Mesendoderm (in vitro differentiated cells): ENCODE measurements around the gene DNAJC27.

Source experiments
- DNase-seq: peaks from one replicate; pipeline ENCODE4 v3.0.0; 2013
- H2AK5ac ChIP-seq: 2 replicates; pipeline ENCODE4 v1.6.1; 2013; ENCODE audit warnings: low read length, inconsistent platforms
- H2BK120ac ChIP-seq: 2 replicates; pipeline ENCODE4 v1.6.1; 2013; ENCODE audit warnings: low read depth, mild to moderate bottlenecking, low read length, moderate library complexity, mixed read lengths
- H2BK15ac ChIP-seq: replicated peaks from 2 replicates; pipeline ENCODE4 v1.6.1; 2013; ENCODE audit warnings: low read depth, mild to moderate bottlenecking, moderate library complexity
- H2BK5ac ChIP-seq: 2 replicates; pipeline ENCODE4 v1.6.1; 2013; ENCODE audit warnings: low read length, inconsistent platforms
- H3K18ac ChIP-seq: 2 replicates; pipeline ENCODE4 v1.6.1; 2013; ENCODE audit warnings: mild to moderate bottlenecking, low read length, mixed read lengths
- H3K23ac ChIP-seq: one replicate; pipeline ENCODE4 v1.6.1; 2013; ENCODE audit warnings: low read length
- H3K27ac ChIP-seq: 2 replicates; pipeline ENCODE4 v1.5.1; 2013; ENCODE audit warnings: low read depth, mild to moderate bottlenecking, inconsistent platforms, low read length, moderate library complexity
- H3K27me3 ChIP-seq: 2 replicates; pipeline ENCODE4 v1.6.1; 2013; ENCODE audit warnings: low read length, control low read depth, mild to moderate bottlenecking, inconsistent platforms; ENCODE audit not compliant: insufficient read depth, poor library complexity
- H3K36me3 ChIP-seq: 2 replicates; pipeline ENCODE4 v1.6.1; 2013; ENCODE audit warnings: low read length, inconsistent platforms; ENCODE audit not compliant: control insufficient read depth, insufficient read depth
- H3K4ac ChIP-seq: one replicate; pipeline ENCODE4 v1.6.1; 2013; ENCODE audit warnings: low read depth, mild to moderate bottlenecking, low read length, moderate library complexity
- H3K4me1 ChIP-seq: 2 replicates; pipeline ENCODE4 v1.6.1; 2013; ENCODE audit warnings: low read depth, low read length, inconsistent platforms; ENCODE audit not compliant: control insufficient read depth
- H3K4me2 ChIP-seq: 2 replicates; pipeline ENCODE4 v1.6.1; 2013; ENCODE audit warnings: low read length
- H3K4me3 ChIP-seq: 2 replicates; pipeline ENCODE4 v1.5.1; 2013; ENCODE audit warnings: mild to moderate bottlenecking, low read length
- H3K56ac ChIP-seq: one replicate; pipeline ENCODE4 v1.6.1; 2013; ENCODE audit warnings: low read length
- H3K79me1 ChIP-seq: 2 replicates; pipeline ENCODE4 v1.6.1; 2013; ENCODE audit warnings: low read length, inconsistent platforms
- H3K79me2 ChIP-seq: 2 replicates; pipeline ENCODE4 v1.6.1; 2013; ENCODE audit warnings: mild to moderate bottlenecking, low read length; ENCODE audit not compliant: control insufficient read depth, insufficient read depth
- H3K9ac ChIP-seq: 2 replicates; pipeline ENCODE4 v1.6.1; 2013; ENCODE audit warnings: low read length, inconsistent platforms
- H4K5ac ChIP-seq: one replicate; pipeline ENCODE4 v1.6.1; 2013; ENCODE audit warnings: low read length
- H4K8ac ChIP-seq: one replicate; pipeline ENCODE4 v1.6.1; 2013; ENCODE audit warnings: low read depth, mild to moderate bottlenecking, control low read depth, low read length, moderate library complexity
- WGBS: extraction: QIAGEN DNeasy Blood & Tissue Kit; methylation state at CpG from one replicate; pipeline ENCODE4 v1.1.7; 2013; ENCODE audit warnings: low lambda C conversion rate, missing lambda C conversion rate; ENCODE audit not compliant: insufficient coverage; ENCODE audit errors: extremely low coverage; 5-methylcytosine and 5-hydroxymethylcytosine counted together

DNAJC27 gene

DNA sequence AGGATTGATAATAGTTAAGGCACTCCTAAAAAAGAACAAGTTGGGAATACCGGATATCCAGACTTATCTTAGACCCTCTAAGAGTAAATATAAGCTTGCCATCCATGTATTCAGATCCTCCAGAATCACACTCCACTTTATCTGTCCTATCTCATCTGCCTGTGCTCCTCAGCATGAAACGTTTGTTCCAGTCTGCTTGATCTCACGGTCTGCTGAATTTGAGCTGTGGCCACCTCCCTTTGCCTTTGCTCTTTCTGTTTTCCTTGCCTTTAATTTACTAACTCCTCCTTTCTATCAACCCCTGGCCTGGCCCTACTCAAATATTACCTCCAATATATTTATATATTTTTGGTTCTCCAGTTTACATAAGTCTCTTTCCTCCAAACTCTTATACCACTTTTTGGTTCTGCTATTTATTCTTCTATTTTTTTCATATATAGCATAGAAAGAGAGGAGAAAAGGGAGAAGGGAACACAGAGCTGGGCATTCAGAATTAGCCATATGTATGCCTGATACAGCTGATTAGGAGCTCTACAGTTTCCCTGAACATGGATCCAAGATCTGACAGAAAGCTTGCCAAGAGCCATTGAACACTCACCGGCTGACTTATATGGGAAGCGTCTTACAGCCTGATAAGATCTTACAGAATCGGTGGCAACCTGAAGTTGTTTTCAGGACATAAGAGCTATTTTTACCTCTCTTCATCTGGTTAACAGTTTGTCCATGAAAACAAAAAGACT is 21.8 kb upstream of the DNAJC27 start:
- no peak overlapping the region for H3K56ac ChIP-seq
- H3K4me2 ChIP-seq, result no peak overlapping the region
- H2BK120ac ChIP-seq, result no peak overlapping the region
- WGBS, result no CpG with 5 or more reads among the region's 6 CpGs
- no peak overlapping the region for H4K8ac ChIP-seq
- no peaks in the 10 kb centered on the region for H3K27me3 ChIP-seq
- no peaks in the 10 kb centered on the region for H3K79me1 ChIP-seq
- no peak overlapping the region for H3K18ac ChIP-seq
- DNase-seq, result peak; percentile 34
- no peaks in the 10 kb centered on the region for H3K79me2 ChIP-seq
- peak overlapping the region; percentile 21 for H3K27ac ChIP-seq
- no peak overlapping the region for H2BK15ac ChIP-seq
- no peak overlapping the region for H2BK5ac ChIP-seq
- no peak overlapping the region for H4K5ac ChIP-seq
- no peak overlapping the region for H2AK5ac ChIP-seq
- H3K4me1 ChIP-seq, result peaks cover 2% of the 10 kb centered on the region
- H3K36me3 ChIP-seq, result no peaks in the 10 kb centered on the region
- H3K4ac ChIP-seq, result no peak overlapping the region
- no peak overlapping the region for H3K9ac ChIP-seq
- no peak overlapping the region for H3K23ac ChIP-seq
- H3K4me3 ChIP-seq, result no peak overlapping the region

- DNase-seq, result no peak
- WGBS, result no CpG with 5 or more reads among the region's 3 CpGs
These were observed 14.6 kb upstream of the DNAJC27 start for GRCh38 chr2:24986372-24986771.

GRCh38 chr2:24985511-24985910 is 13.8 kb upstream of the DNAJC27 start:
- Histone ChIP-seq H2AK5ac (no peak overlapping the region), H3K79me2 (no peaks in the 10 kb centered on the region), H3K18ac (no peak overlapping the region), H4K5ac (no peak overlapping the region), H3K36me3 (no peaks in the 10 kb centered on the region), H3K4me2 (no peak overlapping the region), H3K23ac (no peak overlapping the region), H3K4me3 (no peak overlapping the region), H3K4ac (no peak overlapping the region), H3K27me3 (no peaks in the 10 kb centered on the region), H3K56ac (no peak overlapping the region), H3K79me1 (no peaks in the 10 kb centered on the region), H2BK5ac (no peak overlapping the region), H3K27ac (no peak overlapping the region), H3K9ac (no peak overlapping the region), H3K4me1 (no peaks in the 10 kb centered on the region), H2BK120ac (no peak overlapping the region), H4K8ac (no peak overlapping the region), H2BK15ac (no peak overlapping the region)
- 100% methylated on average over 4 of the region's 8 CpGs for WGBS
- DNase-seq, result no peak

More at GRCh38 chr2:24986372-24986771, 14.6 kb upstream of the DNAJC27 start:
- Histone ChIP-seq H3K36me3 (no peaks in the 10 kb centered on the region), H2BK5ac (no peak overlapping the region), H3K4me2 (no peak overlapping the region), H2AK5ac (no peak overlapping the region), H3K27ac (no peak overlapping the region), H3K56ac (no peak overlapping the region), H3K27me3 (no peaks in the 10 kb centered on the region), H3K79me1 (no peaks in the 10 kb centered on the region), H3K4me1 (no peaks in the 10 kb centered on the region), H4K5ac (no peak overlapping the region), H3K18ac (no peak overlapping the region), H4K8ac (no peak overlapping the region), H3K4ac (no peak overlapping the region), H3K9ac (no peak overlapping the region), H3K79me2 (no peaks in the 10 kb centered on the region), H3K23ac (no peak overlapping the region), H2BK120ac (no peak overlapping the region), H3K4me3 (no peak overlapping the region), H2BK15ac (no peak overlapping the region)

DNA sequence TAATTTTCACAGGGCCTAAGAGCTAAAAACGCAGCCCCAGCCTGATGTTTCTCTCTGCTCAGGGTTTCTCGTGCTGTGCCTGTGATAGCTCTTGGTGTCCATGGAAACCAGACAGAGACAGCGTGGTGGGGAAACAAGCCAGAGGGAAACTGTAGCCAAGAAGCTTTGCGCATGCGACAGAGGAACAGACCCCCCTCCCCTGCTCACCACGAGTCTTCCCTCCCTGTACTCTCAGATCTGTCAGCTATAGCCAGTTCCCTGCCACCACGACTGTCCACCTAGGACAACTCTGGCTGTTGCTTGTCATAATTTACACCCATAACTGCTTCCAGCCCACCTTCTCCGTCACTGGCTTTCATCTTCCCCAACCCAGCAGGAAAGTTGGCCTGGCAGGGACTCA is 13.2 kb upstream of the DNAJC27 start:
- peak; percentile 49 for DNase-seq
- no peaks in the 10 kb centered on the region for H3K27me3 ChIP-seq
- H3K4me3 ChIP-seq, result no peak overlapping the region
- no peak overlapping the region for H3K18ac ChIP-seq
- H3K4me2 ChIP-seq, result no peak overlapping the region
- no peak overlapping the region for H4K5ac ChIP-seq
- no peak overlapping the region for H2BK15ac ChIP-seq
- no peak overlapping the region for H2AK5ac ChIP-seq
- H2BK5ac ChIP-seq, result no peak overlapping the region
- H3K4me1 ChIP-seq, result no peaks in the 10 kb centered on the region
- no peaks in the 10 kb centered on the region for H3K79me2 ChIP-seq
- no peak overlapping the region for H3K23ac ChIP-seq
- H3K36me3 ChIP-seq, result no peaks in the 10 kb centered on the region
- H4K8ac ChIP-seq, result no peak overlapping the region
- whole genome bisulfite sequencing, result no CpG with 5 or more reads among the region's 8 CpGs
- no peaks in the 10 kb centered on the region for H3K79me1 ChIP-seq
- H2BK120ac ChIP-seq, result no peak overlapping the region
- H3K9ac ChIP-seq, result no peak overlapping the region
- H3K4ac ChIP-seq, result no peak overlapping the region
- H3K27ac ChIP-seq, result no peak overlapping the region
- peak overlapping the region; percentile 10 for H3K56ac ChIP-seq

DNA sequence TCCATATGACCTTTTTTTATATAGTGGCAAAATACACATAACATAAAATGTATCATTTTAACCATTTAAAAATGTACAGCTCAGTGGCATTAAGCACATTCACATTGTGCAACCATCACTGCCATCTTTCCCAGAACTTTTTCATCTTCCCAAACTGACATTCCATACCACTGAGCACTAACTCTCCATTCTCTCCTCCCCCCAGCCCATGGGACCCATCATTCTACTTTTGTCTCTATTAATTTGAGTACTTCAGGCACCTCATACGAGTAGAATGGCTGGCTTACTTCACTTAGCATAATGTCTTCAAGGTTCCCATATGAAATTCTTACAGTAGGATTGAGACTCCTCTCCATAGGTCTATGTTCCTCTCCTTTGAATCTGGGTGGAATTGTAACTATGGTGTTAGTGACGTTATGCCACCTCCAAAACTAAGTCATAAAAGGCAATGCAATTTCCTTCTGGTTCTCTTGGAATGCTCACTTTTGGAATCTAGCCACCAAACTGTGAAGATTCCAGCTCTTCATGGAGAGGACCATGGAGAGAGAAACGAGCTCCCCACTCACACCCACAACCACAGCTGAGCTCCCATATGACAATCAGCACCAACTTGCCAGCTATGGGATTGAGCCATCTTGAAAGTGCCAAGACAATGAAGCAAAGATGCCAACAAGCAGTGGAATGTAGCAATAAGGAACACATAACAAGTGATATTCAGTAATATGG is 9.8 kb upstream of the DNAJC27 start:
- Histone ChIP-seq H4K8ac (no peak overlapping the region), H3K4ac (no peak overlapping the region), H3K4me2 (no peak overlapping the region), H3K18ac (no peak overlapping the region), H2BK120ac (no peak overlapping the region), H3K4me1 (no peaks in the 10 kb centered on the region), H3K36me3 (no peaks in the 10 kb centered on the region), H2BK15ac (no peak overlapping the region), H3K56ac (no peak overlapping the region), H3K79me2 (no peaks in the 10 kb centered on the region), H3K79me1 (no peaks in the 10 kb centered on the region), H3K4me3 (no peak overlapping the region), H2AK5ac (no peak overlapping the region), H3K27ac (no peak overlapping the region), H4K5ac (no peak overlapping the region), H3K23ac (no peak overlapping the region), H3K9ac (no peak overlapping the region), H2BK5ac (no peak overlapping the region), H3K27me3 (no peaks in the 10 kb centered on the region)
- no peak for DNase-seq
- no CpG with 5 or more reads among the region's 3 CpGs for WGBS
